BLaER1 treated with 17β-estradiol and CSF1 and Interleukin-3, amounts not matched to agents 10 nM and 100 nM (cell line): ENCODE data around the gene PRDM11.

ENCODE experiments used
- H3K27ac ChIP-seq, 11 experiments: shearing (Covaris generic); formaldehyde crosslinking; 2 replicates each; pipeline ENCODE4 v1.8.1; 2022
- H3K27me3 ChIP-seq, 11 experiments: shearing (Covaris generic); formaldehyde crosslinking; 2 replicates each; pipeline ENCODE4 v1.8.1; 2022
- H3K36me3 ChIP-seq, 11 experiments: shearing (Covaris generic); formaldehyde crosslinking; 2 replicates each; pipeline ENCODE4 v1.8.1; 2022
- H3K4me1 ChIP-seq, 10 experiments: shearing (Covaris generic); formaldehyde crosslinking; 2 replicates each; pipeline ENCODE4 v1.8.1; 2022
- H3K4me2 ChIP-seq, 11 experiments: shearing (Covaris generic); formaldehyde crosslinking; 2 replicates each; pipeline ENCODE4 v1.8.1; 2022
- H3K4me3 ChIP-seq, 10 experiments: shearing (Covaris generic); formaldehyde crosslinking; 2 replicates each; pipeline ENCODE4 v1.8.1; 2022
- H3K9ac ChIP-seq, 11 experiments: shearing (Covaris generic); formaldehyde crosslinking; 2 replicates each; pipeline ENCODE4 v1.8.1; 2022
- H3K9me3 ChIP-seq, 11 experiments: shearing (Covaris generic); formaldehyde crosslinking; replicated peaks in 1 of 11; 2 replicates each; pipeline ENCODE4 v1.8.1; 2022
- H4K20me1 ChIP-seq, 11 experiments: shearing (Covaris generic); formaldehyde crosslinking; 2 replicates each; pipeline ENCODE4 v1.8.1; 2022
- Cebpa-rat ChIP-seq, 11 experiments: shearing (Covaris generic); IDR thresholded peaks; 2 replicates each; pipeline ENCODE4 v1.8.1; 2022

PRDM11 gene

GRCh38 chr11:45209000-45209879, 62.8 kb downstream of the PRDM11 start:
- H3K4me2 ChIP-seq: peak overlapping the region; percentile 77 to 93 (median 83)
- peaks cover 0 to 8% (median 0%) of the 10 kb centered on the region in 11 experiments; a peak in 4 of 22 replicates for H3K36me3 ChIP-seq
- peaks cover 0 to 9% (median 0%) of the 10 kb centered on the region in 11 experiments; a peak in 1 of 22 replicates for H3K27me3 ChIP-seq
- peaks cover 24 to 92% (median 61%) of the 10 kb centered on the region in 10 experiments for H3K4me1 ChIP-seq
- no peaks in the 10 kb centered on the region for H3K9me3 ChIP-seq
- H3K9ac ChIP-seq: peak overlapping the region in 8 of 11 experiments; percentile 41 to 72 (median 62); a peak in 17 of 22 replicates
- peak overlapping the region in 5 of 10 experiments; percentile 1 to 42 (median 26); a peak in 6 of 20 replicates for H3K4me3 ChIP-seq
- peaks cover 0 to 48% (median 15%) of the 10 kb centered on the region in 11 experiments; a peak in 14 of 22 replicates for H4K20me1 ChIP-seq
- no peak for TF ChIP-seq Cebpa-rat (IDR thresholded peaks at IDR 0.05)
- peak overlapping the region in 8 of 11 experiments; percentile 35 to 72 (median 64); a peak in 16 of 22 replicates for H3K27ac ChIP-seq

GRCh38 chr11:45209891-45210699, 63.7 kb downstream of the PRDM11 start:
- H3K9me3 ChIP-seq: no peaks in the 10 kb centered on the region
- no peak for TF ChIP-seq Cebpa-rat (IDR thresholded peaks at IDR 0.05)
- H3K9ac ChIP-seq: peak overlapping the region in 8 of 11 experiments; percentile 41 to 72 (median 62); a peak in 17 of 22 replicates
- H3K4me3 ChIP-seq: peak overlapping the region in 7 of 10 experiments; percentile 1 to 42 (median 18); a peak in 7 of 20 replicates
- H4K20me1 ChIP-seq: peaks cover 0 to 45% (median 15%) of the 10 kb centered on the region in 11 experiments; a peak in 14 of 22 replicates
- peaks cover 27 to 94% (median 68%) of the 10 kb centered on the region in 10 experiments for H3K4me1 ChIP-seq
- H3K36me3 ChIP-seq: peaks cover 0 to 8% (median 0%) of the 10 kb centered on the region in 11 experiments; a peak in 4 of 22 replicates
- peaks cover 0 to 9% (median 0%) of the 10 kb centered on the region in 11 experiments; a peak in 1 of 22 replicates for H3K27me3 ChIP-seq
- peak overlapping the region in 8 of 11 experiments; percentile 35 to 72 (median 64); a peak in 16 of 22 replicates for H3K27ac ChIP-seq
- peak overlapping the region; percentile 77 to 93 (median 83) for H3K4me2 ChIP-seq

DNA sequence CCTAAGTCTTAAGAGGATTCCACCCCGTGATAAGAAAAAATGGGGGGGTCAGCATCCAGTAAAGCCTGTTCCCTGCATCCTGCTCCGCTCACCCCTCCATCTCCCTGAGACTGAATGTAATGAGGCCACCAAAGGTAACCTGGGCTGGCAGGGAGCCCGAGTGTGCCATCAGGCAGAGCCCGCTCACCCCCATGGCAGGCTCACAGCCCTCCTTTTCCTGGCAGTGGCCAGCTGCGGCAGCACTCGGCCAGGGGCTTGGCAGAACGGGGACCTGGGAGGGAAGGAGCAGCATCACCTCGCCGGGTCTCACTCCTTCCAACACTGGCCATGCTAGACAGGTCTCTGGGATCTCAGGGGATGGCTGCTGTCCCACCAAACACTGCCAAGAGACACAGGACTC, 64.4 kb downstream of the PRDM11 start:
- TF ChIP-seq Cebpa-rat (IDR thresholded peaks at IDR 0.05): no peak
- H3K27me3 ChIP-seq: peaks cover 0 to 9% (median 0%) of the 10 kb centered on the region in 11 experiments; a peak in 1 of 22 replicates
- H3K9me3 ChIP-seq: no peaks in the 10 kb centered on the region
- peaks cover 0 to 8% (median 0%) of the 10 kb centered on the region in 11 experiments; a peak in 4 of 22 replicates for H3K36me3 ChIP-seq
- H3K9ac ChIP-seq: peak overlapping the region in 2 of 11 experiments; percentile 13 to 63; a peak in 1 of 22 replicates
- peak overlapping the region in 1 of 11 experiments; percentile 71; a peak in 1 of 22 replicates for H3K27ac ChIP-seq
- no peak overlapping the region for H3K4me3 ChIP-seq
- H3K4me2 ChIP-seq: peak overlapping the region in 9 of 11 experiments; percentile 77 to 93 (median 84); a peak in 18 of 22 replicates
- peaks cover 35 to 95% (median 74%) of the 10 kb centered on the region in 10 experiments for H3K4me1 ChIP-seq
- peaks cover 0 to 38% (median 15%) of the 10 kb centered on the region in 11 experiments; a peak in 14 of 22 replicates for H4K20me1 ChIP-seq

- peaks cover 35 to 87% (median 67%) of the 10 kb centered on the region in 10 experiments for H3K4me1 ChIP-seq
- H3K27me3 ChIP-seq: peaks cover 0 to 9% (median 0%) of the 10 kb centered on the region in 11 experiments; a peak in 1 of 22 replicates
- no peak overlapping the region for H3K27ac ChIP-seq
- no peak for TF ChIP-seq Cebpa-rat (IDR thresholded peaks at IDR 0.05)
- H4K20me1 ChIP-seq: peaks cover 0 to 37% (median 15%) of the 10 kb centered on the region in 11 experiments; a peak in 14 of 22 replicates
- no peak overlapping the region for H3K4me3 ChIP-seq
- peaks cover 0 to 8% (median 0%) of the 10 kb centered on the region in 11 experiments; a peak in 4 of 22 replicates for H3K36me3 ChIP-seq
- H3K9me3 ChIP-seq: no peaks in the 10 kb centered on the region
- H3K4me2 ChIP-seq: peak overlapping the region; percentile 28 to 93 (median 82); a peak in 20 of 22 replicates
- no peak overlapping the region for H3K9ac ChIP-seq
These were observed 65.3 kb downstream of the PRDM11 start for GRCh38 chr11:45211732-45212131.

- H3K27me3 ChIP-seq: peaks cover 0 to 9% (median 0%) of the 10 kb centered on the region in 11 experiments; a peak in 1 of 22 replicates
- H3K9me3 ChIP-seq: no peaks in the 10 kb centered on the region
- no peak overlapping the region for H3K4me3 ChIP-seq
- peak overlapping the region; percentile 28 to 93 (median 82); a peak in 19 of 22 replicates for H3K4me2 ChIP-seq
- H3K4me1 ChIP-seq: peaks cover 35 to 79% (median 66%) of the 10 kb centered on the region in 10 experiments
- no peak overlapping the region for H3K27ac ChIP-seq
- H4K20me1 ChIP-seq: peaks cover 0 to 37% (median 15%) of the 10 kb centered on the region in 11 experiments; a peak in 14 of 22 replicates
- H3K36me3 ChIP-seq: peaks cover 0 to 8% (median 0%) of the 10 kb centered on the region in 11 experiments; a peak in 2 of 22 replicates
- no peak for TF ChIP-seq Cebpa-rat (IDR thresholded peaks at IDR 0.05)
- H3K9ac ChIP-seq: peak overlapping the region in 1 of 11 experiments; percentile 25; a peak in 1 of 22 replicates
These were observed 66.3 kb downstream of the PRDM11 start for GRCh38 chr11:45212566-45213315.

- no peak for TF ChIP-seq Cebpa-rat (IDR thresholded peaks at IDR 0.05)
These were observed 66.9 kb downstream of the PRDM11 start for GRCh38 chr11:45213316-45213665.

DNA sequence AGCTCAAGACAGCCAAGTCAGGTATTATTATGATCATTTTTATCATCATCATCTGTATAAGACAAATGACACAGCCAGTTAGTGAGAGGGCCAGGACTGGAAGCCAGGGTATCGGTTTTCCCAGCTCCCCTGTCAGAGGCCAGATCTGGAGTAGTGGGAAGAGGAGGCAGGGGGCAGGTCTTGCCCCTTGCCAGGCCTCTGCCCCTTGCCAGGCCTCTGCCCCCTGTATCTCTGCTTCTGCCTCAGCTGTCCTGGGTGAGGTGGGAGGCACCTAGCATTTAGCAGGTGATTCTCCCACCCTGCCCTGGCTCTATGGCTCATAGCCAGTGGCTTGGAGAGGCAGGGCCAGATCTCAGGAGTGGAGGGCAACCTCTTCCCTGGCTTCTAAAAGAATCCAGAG, 67.3 kb downstream of the PRDM11 start:
- Histone ChIP-seq H3K9me3 (no peaks in the 10 kb centered on the region), H3K27me3 (peaks cover 0 to 9% (median 0%) of the 10 kb centered on the region in 11 experiments; a peak in 1 of 22 replicates), H3K9ac (no peak overlapping the region), H3K27ac (no peak overlapping the region), H3K4me2 (peak overlapping the region in 2 of 11 experiments; percentile 6 to 93; a peak in 2 of 22 replicates), H3K4me1 (peaks cover 35 to 70% (median 56%) of the 10 kb centered on the region in 10 experiments), H3K4me3 (no peak overlapping the region), H3K36me3 (peaks cover 0 to 8% (median 0%) of the 10 kb centered on the region in 11 experiments; a peak in 2 of 22 replicates), H4K20me1 (peaks cover 0 to 37% (median 15%) of the 10 kb centered on the region in 11 experiments; a peak in 14 of 22 replicates)
- no peak for TF ChIP-seq Cebpa-rat (IDR thresholded peaks at IDR 0.05)

More at GRCh38 chr11:45213316-45213665, 66.9 kb downstream of the PRDM11 start:
- Histone ChIP-seq H4K20me1 (peaks cover 0 to 37% (median 15%) of the 10 kb centered on the region in 11 experiments; a peak in 14 of 22 replicates), H3K4me2 (peak overlapping the region in 2 of 11 experiments; percentile 90 to 93; a peak in 1 of 22 replicates), H3K4me1 (peaks cover 35 to 74% (median 60%) of the 10 kb centered on the region in 10 experiments), H3K9me3 (no peaks in the 10 kb centered on the region), H3K36me3 (peaks cover 0 to 8% (median 0%) of the 10 kb centered on the region in 11 experiments; a peak in 2 of 22 replicates), H3K27ac (no peak overlapping the region), H3K27me3 (peaks cover 0 to 9% (median 0%) of the 10 kb centered on the region in 11 experiments; a peak in 1 of 22 replicates), H3K9ac (no peak overlapping the region), H3K4me3 (no peak overlapping the region)
